Naive thymus-derived CD4-positive, alpha-beta T cell (primary cell): ENCODE measurements around the gene SVIL. TPM values are rescaled to one million over a fixed set of nuclear protein-coding genes. Genes with fewer than 3 reads are reported as not detected.
A peak's percentile ranks its signal among the peaks of the same experiment; 100 is the strongest.

Experiments used
- ATAC-seq: fragments of 150-1000 bp; cut with Tn5 transposase; 2 replicates; pipeline ENCODE4 v1.10.0; 2021; ENCODE audit warnings: mild to moderate bottlenecking, moderate library complexity
- CTCF ChIA-PET: fragments of 350-600 bp; sonication (Branson Sonifier 250); formaldehyde crosslinking; loops from one replicate; lab custom pipeline; 2021; ENCODE audit warnings: antibody characterized with exemption; lab: Charles Lee
- POLR2A ChIA-PET: fragments of 350-600 bp; sonication (Branson Sonifier 250); formaldehyde crosslinking; loops from one replicate; lab custom pipeline; 2021; ENCODE audit warnings: antibody characterized with exemption, inconsistent platforms; lab: Charles Lee
- DNase-seq, 9 donors: peaks; one replicate each; pipeline versions ENCODE4 v3.0.0 to v3.0.0-alpha.2; 2020 to 2022; ENCODE audit warnings: mixed read lengths in 1 of 9
- H3K27ac ChIP-seq: one replicate; pipeline ENCODE4 v1.7.0; 2013; ENCODE audit warnings: mild to moderate bottlenecking, low read depth, low read length, moderate library complexity
- H3K27me3 ChIP-seq, 2 donors: one replicate each; pipeline ENCODE4 v1.7.0; 2013; ENCODE audit warnings: low read length in 2 of 2, mild to moderate bottlenecking in 2 of 2, moderate library complexity in 2 of 2; ENCODE audit not compliant: control insufficient read depth in 2 of 2, insufficient read depth in 2 of 2
- H3K36me3 ChIP-seq, 3 experiments: 1 replicate in 2 of 3; 2 replicates in 1 of 3; pipeline ENCODE4 v1.7.0; 2013; ENCODE audit warnings: low read length in 3 of 3, mild to moderate bottlenecking in 3 of 3, moderate library complexity in 1 of 3; ENCODE audit not compliant: insufficient read depth in 3 of 3, control insufficient read depth in 2 of 3
- H3K4me1 ChIP-seq, 2 donors: one replicate each; pipeline ENCODE4 v1.7.0; 2013; ENCODE audit warnings: low read length in 2 of 2, mild to moderate bottlenecking in 2 of 2, moderate library complexity in 1 of 2; ENCODE audit not compliant: control insufficient read depth in 2 of 2, insufficient read depth in 2 of 2
- H3K4me3 ChIP-seq: 2 replicates; pipeline ENCODE4 v1.7.0; 2013; ENCODE audit warnings: mild to moderate bottlenecking, low read length
- H3K9me3 ChIP-seq, 3 experiments: 1 replicate in 2 of 3; 2 replicates in 1 of 3; pipeline ENCODE4 v1.7.0; 2013; ENCODE audit warnings: low read length in 3 of 3; ENCODE audit not compliant: control insufficient read depth in 2 of 3
- H3K27ac Mint-ChIP-seq, 9 donors: one replicate each; pipeline ENCODE4 v1.8.0; 2020 to 2022; ENCODE audit warnings: mixed read lengths in 9 of 9, mild to moderate bottlenecking in 8 of 9, moderate library complexity in 5 of 9, inconsistent platforms in 2 of 9
- H3K27me3 Mint-ChIP-seq, 5 donors: one replicate each; pipeline ENCODE4 v1.8.0; 2021 to 2022; ENCODE audit warnings: mixed read lengths in 5 of 5, mild to moderate bottlenecking in 1 of 5
- H3K36me3 Mint-ChIP-seq, 5 donors: one replicate each; pipeline ENCODE4 v1.8.0; 2020 to 2022; ENCODE audit warnings: mixed read lengths in 5 of 5, mild to moderate bottlenecking in 3 of 5, inconsistent platforms in 1 of 5
- H3K4me1 Mint-ChIP-seq, 7 donors: one replicate each; pipeline ENCODE4 v1.8.0; 2020 to 2022; ENCODE audit warnings: mixed read lengths in 7 of 7, mild to moderate bottlenecking in 3 of 7, inconsistent platforms in 1 of 7
- H3K4me3 Mint-ChIP-seq, 10 donors: one replicate each; pipeline ENCODE4 v1.8.0; 2020 to 2022; ENCODE audit warnings: mild to moderate bottlenecking in 10 of 10, mixed read lengths in 10 of 10, moderate library complexity in 6 of 10, inconsistent platforms in 2 of 10
- H3K9me3 Mint-ChIP-seq, 11 donors: one replicate each; pipeline ENCODE4 v1.8.0; 2020 to 2022; ENCODE audit warnings: mixed read lengths in 11 of 11, mild to moderate bottlenecking in 4 of 11, inconsistent platforms in 1 of 11, moderate library complexity in 1 of 11
- intact Hi-C, 2 donors: fragments of 100-400 bp; cut with micrococcal nuclease; formaldehyde crosslinking; loops; one replicate each; pipeline ENCODE4 v1.15.1; 2023
- polyA plus RNA-seq, 2 donors: library from polyadenylated mRNA; unstranded; fragments of 300-500 nt; fragmentation: Illumina TruSeq; gene quantifications; one replicate each; pipeline ENCODE4 v1.2.3, GENCODE V29; 2021
- total RNA-seq, 6 experiments: library from RNA in 5 of 6; stranded (reverse) in 5 of 6; gene quantifications; 1 replicate in 5 of 6; 2 replicates in 1 of 6; pipeline ENCODE4 v1.2.3 and lab custom pipeline; 2021 to 2026

SVIL gene, protein sequence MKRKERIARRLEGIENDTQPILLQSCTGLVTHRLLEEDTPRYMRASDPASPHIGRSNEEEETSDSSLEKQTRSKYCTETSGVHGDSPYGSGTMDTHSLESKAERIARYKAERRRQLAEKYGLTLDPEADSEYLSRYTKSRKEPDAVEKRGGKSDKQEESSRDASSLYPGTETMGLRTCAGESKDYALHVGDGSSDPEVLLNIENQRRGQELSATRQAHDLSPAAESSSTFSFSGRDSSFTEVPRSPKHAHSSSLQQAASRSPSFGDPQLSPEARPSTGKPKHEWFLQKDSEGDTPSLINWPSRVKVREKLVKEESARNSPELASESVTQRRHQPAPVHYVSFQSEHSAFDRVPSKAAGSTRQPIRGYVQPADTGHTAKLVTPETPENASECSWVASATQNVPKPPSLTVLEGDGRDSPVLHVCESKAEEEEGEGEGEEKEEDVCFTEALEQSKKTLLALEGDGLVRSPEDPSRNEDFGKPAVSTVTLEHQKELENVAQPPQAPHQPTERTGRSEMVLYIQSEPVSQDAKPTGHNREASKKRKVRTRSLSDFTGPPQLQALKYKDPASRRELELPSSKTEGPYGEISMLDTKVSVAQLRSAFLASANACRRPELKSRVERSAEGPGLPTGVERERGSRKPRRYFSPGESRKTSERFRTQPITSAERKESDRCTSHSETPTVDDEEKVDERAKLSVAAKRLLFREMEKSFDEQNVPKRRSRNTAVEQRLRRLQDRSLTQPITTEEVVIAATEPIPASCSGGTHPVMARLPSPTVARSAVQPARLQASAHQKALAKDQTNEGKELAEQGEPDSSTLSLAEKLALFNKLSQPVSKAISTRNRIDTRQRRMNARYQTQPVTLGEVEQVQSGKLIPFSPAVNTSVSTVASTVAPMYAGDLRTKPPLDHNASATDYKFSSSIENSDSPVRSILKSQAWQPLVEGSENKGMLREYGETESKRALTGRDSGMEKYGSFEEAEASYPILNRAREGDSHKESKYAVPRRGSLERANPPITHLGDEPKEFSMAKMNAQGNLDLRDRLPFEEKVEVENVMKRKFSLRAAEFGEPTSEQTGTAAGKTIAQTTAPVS (N-terminal part only)
- total RNA-seq (10 to 100 TPM; 13.5 to 48.9 (median 23.5) TPM), polyA plus RNA-seq (10 to 100 TPM in 1 of 2 donors, 1 to 10 TPM in 1; 8.7 to 16.3 TPM), total RNA-seq (lab: John Stamatoyannopoulos, UW) (131 reads per million, percentile 89 among the genes with 10 or more reads in this experiment)

DNA sequence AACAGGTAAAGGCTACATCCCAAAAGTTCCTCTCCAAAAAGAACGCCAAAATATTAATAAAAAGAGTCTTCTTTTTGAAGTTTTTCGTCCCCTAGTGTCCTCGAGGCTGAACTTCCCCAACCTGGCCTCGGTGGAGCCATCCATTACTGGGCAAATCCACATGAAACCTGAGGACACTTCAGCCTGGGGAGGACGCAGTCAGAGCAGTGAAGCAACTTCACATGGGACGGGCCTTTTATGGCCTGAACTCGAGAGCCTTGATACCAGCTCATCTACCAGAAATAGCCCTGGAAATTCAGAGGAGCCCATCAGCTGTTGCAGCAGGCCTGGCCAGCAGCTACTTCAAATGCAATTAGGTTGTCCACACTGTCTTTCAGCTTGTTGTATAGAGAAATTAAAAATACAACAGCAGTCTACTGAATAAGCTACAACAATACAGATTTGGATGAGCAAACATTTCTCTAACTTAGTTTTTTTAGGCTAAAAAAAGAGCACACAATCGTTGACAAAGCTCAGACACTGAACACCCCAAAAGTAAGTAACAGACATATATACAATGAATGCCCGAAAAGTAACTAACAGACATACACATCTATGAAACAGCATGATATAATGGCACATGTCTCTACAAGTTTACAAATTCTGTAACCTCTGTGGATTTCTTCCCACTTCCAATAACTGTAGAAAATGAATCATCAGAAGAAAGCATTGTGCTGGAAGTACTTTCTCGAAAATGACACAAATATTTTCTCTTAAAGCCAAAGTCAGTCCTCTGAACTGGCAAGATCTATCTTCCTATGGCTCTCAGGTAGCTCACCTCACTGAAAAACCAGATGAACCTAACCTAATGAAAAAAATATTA, at the start of gene SVIL:
TSS of gene SVIL (minus strand) at position 208 of the 862 bp plus-strand sequence. CDS start 79,913 bp downstream, outside the sequence.
- no peaks in the 10 kb centered on the region for H3K9me3 Mint-ChIP-seq
- Histone ChIP-seq H3K4me3 (no peak within 1 kb of the TSS), H3K9me3 (no peaks in the 10 kb centered on the region), H3K27me3 (no peaks in the 10 kb centered on the region), H3K27ac (no peak within 1 kb of the TSS), H3K36me3 (no peaks in the 10 kb centered on the region), H3K4me1 (peaks cover 14 to 16% of the 10 kb centered on the region in 2 donors)
- ATAC-seq: no peak
- CTCF ChIA-PET: interaction anchor here (0.6 to 1.6 kb wide), 3 partner anchors 13 to 750 kb away, joined by 3 to 5 read pairs (median 4); no protein-coding TSS in a partner anchor
- H3K4me1 Mint-ChIP-seq: peaks cover 25 to 58% (median 48%) of the 10 kb centered on the region in 7 donors
- DNase-seq: no peak
- H3K4me3 Mint-ChIP-seq: peak within 1 kb of the TSS in 8 of 10 donors; percentile 34 to 67 (median 51)
- POLR2A ChIA-PET: no interaction called here
- H3K27me3 Mint-ChIP-seq: no peaks in the 10 kb centered on the region
- H3K36me3 Mint-ChIP-seq: peaks cover 2 to 24% (median 11%) of the 10 kb centered on the region in 5 donors
- intact Hi-C loops: loop anchor here in 1 of 2 donors (1.0 kb wide), 1 partner anchor 13 kb away; no protein-coding TSS in a partner anchor
- H3K27ac Mint-ChIP-seq: peak within 1 kb of the TSS in 8 of 9 donors; percentile 20 to 80 (median 34)

- CTCF ChIA-PET: interaction anchor here (1.0 to 1.2 kb wide), 3 partner anchors 24 to 53 kb away, joined by 3 to 4 read pairs (median 3); no protein-coding TSS in a partner anchor
- no peaks in the 10 kb centered on the region for H3K9me3 ChIP-seq
- peak overlapping the region; percentile 76 to 99 (median 98) for H3K27ac Mint-ChIP-seq
- peaks cover 0 to 22% (median 5%) of the 10 kb centered on the region in 11 donors for H3K9me3 Mint-ChIP-seq
- peak overlapping the region; percentile 58 to 89 (median 83) for H3K4me3 Mint-ChIP-seq
- POLR2A ChIA-PET: interaction anchor here (0.6 to 3.1 kb wide), 16 partner anchors 10 to 1071 kb away, joined by 3 to 24 read pairs (median 4); no protein-coding TSS in a partner anchor
- H3K4me3 ChIP-seq: peak overlapping the region; percentile 29
- intact Hi-C loops: loop anchor here (1.0 to 2.0 kb wide), 6 partner anchors 7 to 53 kb away; no protein-coding TSS in a partner anchor
- no peaks in the 10 kb centered on the region for H3K36me3 ChIP-seq
- peaks cover 42 to 100% (median 92%) of the 10 kb centered on the region in 7 donors for H3K4me1 Mint-ChIP-seq
- peak; percentile 28 to 90 (median 82) for DNase-seq
- peak; percentile 98 for ATAC-seq
- no peaks in the 10 kb centered on the region for H3K27me3 Mint-ChIP-seq
- H3K27me3 ChIP-seq: no peaks in the 10 kb centered on the region
- H3K36me3 Mint-ChIP-seq: peaks cover 4 to 59% (median 37%) of the 10 kb centered on the region in 5 donors
- peaks cover 46 to 65% of the 10 kb centered on the region in 2 donors for H3K4me1 ChIP-seq
- H3K27ac ChIP-seq: peak overlapping the region; percentile 71
Measured at GRCh38 chr10:29681676-29682448, 47.1 kb upstream of the SVIL start.

DNA sequence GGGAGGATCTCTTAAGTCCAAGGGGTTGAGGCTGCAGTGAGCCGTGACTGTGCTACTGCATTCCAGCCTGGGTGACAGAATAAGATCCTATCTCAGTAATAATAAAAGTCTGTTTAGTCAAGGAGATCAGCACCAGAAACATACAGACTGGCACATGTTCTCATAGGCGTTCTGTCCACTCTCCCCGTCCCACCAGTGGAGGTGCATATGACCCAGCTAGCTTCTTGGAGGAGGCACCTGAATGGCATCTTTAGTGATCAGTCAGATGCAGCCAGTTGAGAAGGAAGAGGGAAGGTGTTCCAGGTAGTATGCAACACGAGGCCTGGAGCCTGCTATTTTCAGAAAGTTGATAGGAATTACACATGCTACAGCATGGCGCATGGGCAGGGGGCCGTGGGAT, 45.3 kb upstream of the SVIL start:
- no peak for DNase-seq
- no peaks in the 10 kb centered on the region for H3K27me3 ChIP-seq
- no peak for ATAC-seq
- H3K36me3 Mint-ChIP-seq: peaks cover 12 to 66% (median 34%) of the 10 kb centered on the region in 5 donors
- CTCF ChIA-PET: no interaction called here
- POLR2A ChIA-PET: interaction anchor here (0.7 to 3.1 kb wide), 2 partner anchors 22 to 99 kb away, joined by 3 to 23 read pairs; no protein-coding TSS in a partner anchor
- H3K4me3 ChIP-seq: no peak overlapping the region
- peaks cover 45 to 98% (median 95%) of the 10 kb centered on the region in 7 donors for H3K4me1 Mint-ChIP-seq
- H3K9me3 ChIP-seq: peaks cover 0 to 8% (median 7%) of the 10 kb centered on the region in 3 experiments
- no peaks in the 10 kb centered on the region for H3K27me3 Mint-ChIP-seq
- H3K27ac Mint-ChIP-seq: peak overlapping the region; percentile 72 to 99 (median 98)
- H3K27ac ChIP-seq: peak overlapping the region; percentile 71
- peak overlapping the region; percentile 41 to 89 (median 83) for H3K4me3 Mint-ChIP-seq
- H3K4me1 ChIP-seq: peaks cover 46 to 72% of the 10 kb centered on the region in 2 donors
- peaks cover 11 to 32% (median 16%) of the 10 kb centered on the region in 11 donors for H3K9me3 Mint-ChIP-seq
- no peaks in the 10 kb centered on the region for H3K36me3 ChIP-seq
- intact Hi-C loops: loop anchor here in 1 of 2 donors (2.0 kb wide), 1 partner anchor 43 kb away; no protein-coding TSS in a partner anchor

DNA sequence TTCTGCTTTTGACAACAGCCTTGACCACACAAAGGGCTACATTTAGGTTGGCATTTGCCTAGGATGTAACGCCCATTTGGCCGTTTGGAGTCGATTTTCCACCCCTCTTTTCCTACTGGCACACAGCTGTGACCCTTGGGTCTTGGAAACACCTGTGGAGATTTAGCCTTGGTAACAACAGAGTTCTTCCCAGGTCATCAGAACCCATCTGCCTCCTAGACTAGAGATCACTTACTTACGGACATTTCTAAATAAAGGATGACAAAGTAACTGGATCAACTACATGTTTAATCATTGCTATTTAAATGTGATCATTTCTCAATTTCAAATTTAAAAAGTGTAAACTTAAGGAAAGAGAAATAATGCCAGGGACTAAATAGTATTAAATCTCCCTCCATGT, 42.0 kb upstream of the SVIL start:
- DNase-seq (no peak), ATAC-seq (no peak)
- POLR2A ChIA-PET: interaction anchor here (0.7 kb wide), 1 partner anchor 62 kb away, joined by 3 read pairs; no protein-coding TSS in a partner anchor
- H3K27ac Mint-ChIP-seq: peak overlapping the region in 8 of 9 donors; percentile 39 to 99 (median 90)
- H3K4me1 Mint-ChIP-seq: peaks cover 21 to 83% (median 64%) of the 10 kb centered on the region in 7 donors
- no peaks in the 10 kb centered on the region for H3K36me3 ChIP-seq
- H3K36me3 Mint-ChIP-seq: peaks cover 13 to 47% (median 31%) of the 10 kb centered on the region in 5 donors
- H3K27me3 Mint-ChIP-seq: no peaks in the 10 kb centered on the region
- no peak overlapping the region for H3K4me3 ChIP-seq
- H3K27ac ChIP-seq: no peak overlapping the region
- H3K4me1 ChIP-seq: peaks cover 30 to 54% of the 10 kb centered on the region in 2 donors
- no peaks in the 10 kb centered on the region for H3K27me3 ChIP-seq
- CTCF ChIA-PET: interaction anchor here (0.6 kb wide), 1 partner anchor 51 kb away, joined by 3 read pairs; no protein-coding TSS in a partner anchor
- intact Hi-C loops: no loop called here
- H3K9me3 Mint-ChIP-seq: peaks cover 4 to 28% (median 14%) of the 10 kb centered on the region in 11 donors
- peak overlapping the region in 5 of 10 donors; percentile 17 to 89 (median 56) for H3K4me3 Mint-ChIP-seq
- H3K9me3 ChIP-seq: peaks cover 0 to 12% (median 7%) of the 10 kb centered on the region in 3 experiments
